ENCODE data around the gene NPLOC4. TPM values are rescaled to one million over a fixed set of nuclear protein-coding genes. Genes with fewer than 3 reads are reported as not detected.

Gene NPLOC4
- total and polyA plus RNA-seq, 2 of the 13 experiments (the other 11 are each of a cell fraction or from before 2014, with no cell fraction given): 57.0 to 97.0 TPM

DNA sequence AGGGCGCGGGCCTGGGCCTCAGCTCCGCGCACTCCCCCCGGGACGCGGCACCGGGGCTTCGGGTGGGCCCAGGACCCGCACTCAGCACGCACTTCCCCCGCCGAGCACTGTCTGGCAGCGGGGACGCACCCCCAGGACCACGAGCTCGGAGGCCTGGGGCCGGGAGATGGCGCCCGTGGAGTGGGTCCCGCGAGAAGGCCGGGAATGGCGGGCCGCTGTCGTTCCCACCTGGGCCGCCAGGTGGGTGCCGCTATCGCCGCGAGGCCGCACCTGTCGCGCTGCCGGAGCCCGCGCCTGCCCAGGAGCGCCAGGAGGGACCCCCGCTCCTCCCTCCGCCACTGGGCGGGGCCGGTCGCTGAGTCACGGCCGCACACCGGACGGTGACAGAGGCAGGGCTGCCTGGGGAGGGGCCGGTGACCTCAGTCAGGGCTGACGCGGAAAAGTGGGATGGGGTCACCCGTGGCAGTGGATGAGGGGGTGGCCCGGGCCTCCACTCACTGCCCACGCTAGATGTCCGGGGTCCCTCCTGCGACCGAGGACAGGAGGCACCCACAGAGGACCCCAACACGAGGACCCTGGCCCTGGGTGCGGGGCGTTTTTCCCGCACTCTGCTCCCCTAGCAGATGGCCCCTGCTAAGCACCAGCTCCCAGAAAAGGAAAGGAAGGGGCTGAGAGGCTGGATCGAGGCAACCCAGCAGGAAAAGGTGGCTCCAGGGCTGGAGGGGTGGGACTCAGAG lies 117.5 kb downstream of the NPLOC4 start (continued):
- TF ChIP-seq TFDP1 (CRISPR knock-in tag; IDR thresholded peaks at IDR 0.05; ENCODE audit: borderline replicate concordance): no peak; the same call in 1 of the 2 replicates
- TF ChIP-seq ZKSCAN1 (IDR thresholded peaks at IDR 0.05; ENCODE audit: low read length): no peak
- TF ChIP-seq FOXK1 (CRISPR knock-in tag; IDR thresholded peaks at IDR 0.05; ENCODE audit: borderline replicate concordance, low read depth): no peak
- TF ChIP-seq THYN1 (CRISPR knock-in tag; IDR thresholded peaks at IDR 0.05; ENCODE audit: borderline replicate concordance, low read depth): no peak
- TF ChIP-seq ZSCAN31 (CRISPR knock-in tag; IDR thresholded peaks at IDR 0.05; ENCODE audit: low read depth): no peak
- TF ChIP-seq ZNF788 (CRISPR knock-in tag; IDR thresholded peaks at IDR 0.05; ENCODE audit: borderline replicate concordance): peak; percentile 31; the same call in 1 of the 2 replicates
- TF ChIP-seq SIN3A (IDR thresholded peaks at IDR 0.05; ENCODE audit: borderline replicate concordance, low read depth, low read length): no peak
- no peak for TF ChIP-seq ZNF550 (CRISPR knock-in tag; IDR thresholded peaks at IDR 0.05; ENCODE audit: borderline replicate concordance)
- TF ChIP-seq ZNF687 (CRISPR knock-in tag; IDR thresholded peaks at IDR 0.05): peak; percentile 82; the same call in 1 of the 2 replicates
- no peak for TF ChIP-seq HCFC1 (IDR thresholded peaks at IDR 0.05; ENCODE audit: low read depth, low read length)
- TF ChIP-seq, protein P1, sequence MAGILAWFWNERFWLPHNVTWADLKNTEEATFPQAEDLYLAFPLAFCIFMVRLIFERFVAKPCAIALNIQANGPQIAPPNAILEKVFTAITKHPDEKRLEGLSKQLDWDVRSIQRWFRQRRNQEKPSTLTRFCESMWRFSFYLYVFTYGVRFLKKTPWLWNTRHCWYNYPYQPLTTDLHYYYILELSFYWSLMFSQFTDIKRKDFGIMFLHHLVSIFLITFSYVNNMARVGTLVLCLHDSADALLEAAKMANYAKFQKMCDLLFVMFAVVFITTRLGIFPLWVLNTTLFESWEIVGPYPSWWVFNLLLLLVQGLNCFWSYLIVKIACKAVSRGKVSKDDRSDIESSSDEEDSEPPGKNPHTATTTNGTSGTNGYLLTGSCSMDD (CRISPR knock-in tag; IDR thresholded peaks at IDR 0.05): no peak
- 0 out of 2 replicates have a peak, but pooled peaks have one; percentile 37 for TF ChIP-seq ZNF768 (CRISPR knock-in tag; IDR thresholded peaks at IDR 0.05)
- TF ChIP-seq MATR3 (CRISPR knock-in tag; IDR thresholded peaks at IDR 0.05): 0 out of 2 replicates have a peak, but pooled peaks have one; percentile 80
- 0 out of 2 replicates have a peak, but pooled peaks have one; percentile 8 for TF ChIP-seq NFYC (CRISPR knock-in tag; IDR thresholded peaks at IDR 0.05)
- peak; percentile 13 for TF ChIP-seq U2AF1 (optimal IDR thresholded peaks at IDR 0.05; ENCODE audit: low read depth, low read length)
- TF ChIP-seq PHF8 (CRISPR knock-in tag; IDR thresholded peaks at IDR 0.05): peak; percentile 32; the same call in 1 of the 2 replicates
- TF ChIP-seq SCMH1 (CRISPR knock-in tag; IDR thresholded peaks at IDR 0.05; ENCODE audit: borderline replicate concordance): no peak
- TF ChIP-seq SNRNP70 (IDR thresholded peaks at IDR 0.05; ENCODE audit: low read depth, low read length): no peak
- TF ChIP-seq ZNF792 (CRISPR knock-in tag; IDR thresholded peaks at IDR 0.05): no peak
- no peak for TF ChIP-seq ZBTB38 (CRISPR knock-in tag; IDR thresholded peaks at IDR 0.05)
- TF ChIP-seq RXRA (CRISPR knock-in tag; IDR thresholded peaks at IDR 0.05): peak; percentile 43; the same call in 1 of the 2 replicates
- TF ChIP-seq, protein P2, sequence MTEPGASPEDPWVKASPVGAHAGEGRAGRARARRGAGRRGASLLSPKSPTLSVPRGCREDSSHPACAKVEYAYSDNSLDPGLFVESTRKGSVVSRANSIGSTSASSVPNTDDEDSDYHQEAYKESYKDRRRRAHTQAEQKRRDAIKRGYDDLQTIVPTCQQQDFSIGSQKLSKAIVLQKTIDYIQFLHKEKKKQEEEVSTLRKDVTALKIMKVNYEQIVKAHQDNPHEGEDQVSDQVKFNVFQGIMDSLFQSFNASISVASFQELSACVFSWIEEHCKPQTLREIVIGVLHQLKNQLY (CRISPR knock-in tag; IDR thresholded peaks at IDR 0.05): no peak
- peak; percentile 48 for TF ChIP-seq NR2C2 (CRISPR knock-in tag; IDR thresholded peaks at IDR 0.05; ENCODE audit: borderline replicate concordance)
- no peak for TF ChIP-seq ZNF30 (CRISPR knock-in tag; IDR thresholded peaks at IDR 0.05)
- no peak for TF ChIP-seq SIN3B (IDR thresholded peaks at IDR 0.05; ENCODE audit: low read length)

Measured in HepG2 (cell line).